Caco-2 (cell line): ENCODE data around the gene ERCC6L. TPM values are rescaled to one million over a fixed set of nuclear protein-coding genes. Genes with fewer than 3 reads are reported as not detected.
"Not testable (repeated sequence)": the region's sequence is repeated elsewhere in the genome, so short reads cannot be mapped to it uniquely, and the experiment has no call there.

ENCODE experiments used
- BruUV-seq: library from RNA; stranded (reverse); fragments of 400-500 nt; replicated peaks from 2 replicates; lab custom pipeline; 2021; lab: Mats Ljungman, UMichigan
- CTCF ChIA-PET: fragments of 300-600 bp; sonication (Branson Sonifier 250); formaldehyde crosslinking; loops from one replicate; lab custom pipeline; 2022; ENCODE audit warnings: antibody characterized with exemption; lab: Charles Lee
- POLR2A ChIA-PET: fragments of 300-600 bp; sonication (Branson Sonifier 250); formaldehyde crosslinking; loops from one replicate; lab custom pipeline; 2022; ENCODE audit warnings: antibody characterized with exemption; lab: Charles Lee
- DNase-seq, 2 experiments: peaks; one replicate each; pipeline versions ENCODE4 v3.0.0 to v3.0.0-alpha.2; 2020 to 2022
- H3K27me3 ChIP-seq: replicated peaks from 2 replicates; pipeline ENCODE4 v1.6.0; 2011; ENCODE audit warnings: low read length; ENCODE audit not compliant: control insufficient read depth, insufficient read depth
- H3K36me3 ChIP-seq: 2 replicates; pipeline ENCODE4 v1.5.1; 2011; ENCODE audit warnings: low read length; ENCODE audit not compliant: control insufficient read depth, insufficient read depth
- H3K4me1 ChIP-seq: fragments of 250-450 bp; sonication (Bioruptor Pico); 2 replicates; pipeline ENCODE4 v1.5.1; 2020; ENCODE audit warnings: mild to moderate bottlenecking
- H3K4me3 ChIP-seq: 2 replicates; pipeline ENCODE4 v1.5.1; 2011; ENCODE audit warnings: low read depth, mild to moderate bottlenecking, control low read depth, low read length
- H3K9me3 ChIP-seq: fragments of 250-450 bp; sonication (Bioruptor Pico); 2 replicates; pipeline ENCODE4 v1.5.1; 2020; ENCODE audit warnings: mild to moderate bottlenecking, moderate library complexity
- H3K27ac Mint-ChIP-seq: one replicate; pipeline ENCODE4 v1.8.0; 2022; ENCODE audit warnings: mixed read lengths; ENCODE audit not compliant: unreplicated experiment
- H3K27me3 Mint-ChIP-seq: one replicate; pipeline ENCODE4 v1.8.0; 2022; ENCODE audit warnings: mixed read lengths; ENCODE audit not compliant: insufficient read depth, unreplicated experiment
- H3K36me3 Mint-ChIP-seq: one replicate; pipeline ENCODE4 v1.8.0; 2022; ENCODE audit warnings: mild to moderate bottlenecking, mixed read lengths; ENCODE audit not compliant: insufficient read depth, unreplicated experiment
- H3K4me1 Mint-ChIP-seq: one replicate; pipeline ENCODE4 v1.8.0; 2022; ENCODE audit warnings: low read depth, mixed read lengths; ENCODE audit not compliant: unreplicated experiment
- H3K4me3 Mint-ChIP-seq: one replicate; pipeline ENCODE4 v1.8.0; 2022; ENCODE audit warnings: mild to moderate bottlenecking, moderate library complexity, mixed read lengths; ENCODE audit not compliant: unreplicated experiment
- H3K9me3 Mint-ChIP-seq: one replicate; pipeline ENCODE4 v1.8.0; 2022; ENCODE audit warnings: mixed read lengths; ENCODE audit not compliant: unreplicated experiment
- CTCF ChIP-seq, 2 experiments: fragments of 200-600 bp in 1 of 2; IDR thresholded peaks; 1 replicate in 1 of 2; 2 replicates in 1 of 2; pipeline versions ENCODE4 v1.5.1 to v1.8.0; 2011 to 2022; ENCODE audit warnings: antibody characterized with exemption in 1 of 2, control low read depth in 1 of 2, inconsistent platforms in 1 of 2, low read depth in 1 of 2, low read length in 1 of 2, mild to moderate bottlenecking in 1 of 2, moderate library complexity in 1 of 2; ENCODE audit not compliant: insufficient read depth in 1 of 2, severe bottlenecking in 1 of 2, unreplicated experiment in 1 of 2
- intact Hi-C: fragments of 100-400 bp; cut with micrococcal nuclease; formaldehyde crosslinking; loops from one replicate; pipeline ENCODE4 v1.10.0; 2022; ENCODE audit not compliant: unreplicated experiment
- total RNA-seq: library from RNA; stranded (reverse); gene quantifications from 2 replicates; pipeline ENCODE4 v1.2.3, GENCODE V29; 2022

ERCC6L gene
- total RNA-seq, 1 experiment from 2014 or later, result 9.7 TPM

DNA sequence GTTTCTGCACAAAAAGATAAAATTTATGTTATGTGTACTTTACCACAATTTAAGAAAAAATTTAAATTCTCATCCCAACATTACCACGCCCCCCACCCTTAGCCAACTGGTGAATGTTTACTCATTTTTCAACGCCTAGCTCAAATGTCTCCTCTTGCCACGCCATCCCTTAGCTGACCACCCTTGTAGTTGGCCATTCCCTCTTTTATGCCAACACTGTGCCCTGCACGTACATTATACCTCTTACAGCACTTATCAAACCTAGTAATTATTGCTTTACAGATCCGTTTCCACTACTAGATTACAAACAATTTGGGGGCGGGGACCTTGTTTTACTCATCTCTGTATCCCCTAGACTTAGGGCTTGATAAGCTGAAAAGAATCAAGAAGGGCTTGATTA is 644 bp downstream of the ERCC6L start:
- no peaks in the 10 kb centered on the region for H3K9me3 Mint-ChIP-seq
- no TSS peak for BruUV-seq
- H3K4me3 ChIP-seq, result peak overlapping the region; percentile 62
- H3K36me3 ChIP-seq, result no peaks in the 10 kb centered on the region
- peaks cover 14% of the 10 kb centered on the region for H3K36me3 Mint-ChIP-seq
- H3K27me3 ChIP-seq, result no peaks in the 10 kb centered on the region; the same call in 1 of the 2 replicates
- ChIA-PET POLR2A (interaction anchor here (0.5 to 1.3 kb wide), 10 partner anchors 8 to 872 kb away, joined by 3 to 14 read pairs (median 3); partner anchors contain the start of genes PIN4, RPS4X and RTL5), CTCF (interaction anchor here (1.0 kb wide), 2 partner anchors 39 to 220 kb away, joined by 4 read pairs; partner anchors contain the start of gene RPS4X)
- H3K9me3 ChIP-seq, result no peaks in the 10 kb centered on the region
- no peak for DNase-seq
- H3K27me3 Mint-ChIP-seq, result no peaks in the 10 kb centered on the region
- intact Hi-C loops, result loop anchor here (1.0 kb wide), 1 partner anchor 57 kb away; the partner anchor contains the start of gene PIN4
- H3K4me3 Mint-ChIP-seq, result peak overlapping the region; percentile 89
- TF ChIP-seq CTCF (IDR thresholded peaks at IDR 0.05; ENCODE audit: insufficient read depth in 1 of 2, low read depth in 1 of 2, low read length in 1 of 2, severe bottlenecking in 1 of 2, unreplicated experiment in 1 of 2), result no peak
- H3K27ac Mint-ChIP-seq, result peak overlapping the region; percentile 50
- no peaks in the 10 kb centered on the region for H3K4me1 Mint-ChIP-seq
- H3K4me1 ChIP-seq, result no peaks in the 10 kb centered on the region

DNA sequence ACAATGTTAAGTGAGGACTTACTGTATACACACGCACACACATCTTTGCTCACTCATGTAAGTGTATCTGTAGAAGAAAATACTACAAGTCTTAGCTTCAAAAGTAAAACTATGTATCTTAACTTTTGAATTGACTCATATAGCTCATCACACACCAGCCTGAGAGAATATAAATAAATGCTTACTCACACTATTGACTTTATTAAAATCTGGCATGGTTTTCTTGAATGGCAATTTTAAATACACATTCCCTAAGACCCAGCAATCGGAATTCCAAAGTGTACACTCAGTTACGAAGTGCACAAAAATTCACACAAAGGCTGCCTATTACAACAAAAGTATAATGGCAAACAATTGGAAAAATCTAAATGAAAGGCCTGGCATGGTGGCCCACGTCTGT is 2.0 kb downstream of the ERCC6L start:
- H3K4me1 Mint-ChIP-seq, result no peaks in the 10 kb centered on the region

DNA sequence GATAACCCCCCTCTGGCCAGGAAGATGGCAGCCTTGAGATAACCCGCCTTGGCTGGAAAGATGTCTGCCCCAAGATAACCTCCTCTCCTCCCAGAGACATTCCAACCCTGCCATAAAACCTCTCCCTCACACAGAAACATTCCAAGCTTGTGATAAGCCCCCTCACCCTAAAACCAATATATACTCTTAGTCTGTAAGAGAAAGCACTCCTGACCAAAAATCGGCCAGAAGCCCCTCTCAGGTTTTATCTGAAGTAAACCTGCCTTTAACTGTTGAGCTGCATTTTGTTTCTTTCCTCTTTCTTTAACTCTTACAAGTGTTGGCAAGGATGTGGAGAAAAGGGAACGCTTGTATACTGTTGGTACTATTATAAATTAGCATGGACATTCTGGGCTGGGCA is 8.5 kb downstream of the ERCC6L start:
- Histone ChIP-seq H3K9me3 (no peaks in the 10 kb centered on the region), H3K4me1 (no peaks in the 10 kb centered on the region), H3K36me3 (no peaks in the 10 kb centered on the region), H3K4me3 (no peak overlapping the region), H3K27me3 (no peaks in the 10 kb centered on the region)
- Mint-ChIP-seq H3K36me3 (peaks cover 37% of the 10 kb centered on the region), H3K4me3 (no peak overlapping the region), H3K9me3 (no peaks in the 10 kb centered on the region), H3K27ac (no peak overlapping the region), H3K4me1 (peaks cover 9% of the 10 kb centered on the region), H3K27me3 (no peaks in the 10 kb centered on the region)
- DNase-seq, result no peak
- no peak for TF ChIP-seq CTCF (IDR thresholded peaks at IDR 0.05; ENCODE audit: insufficient read depth in 1 of 2, low read depth in 1 of 2, low read length in 1 of 2, severe bottlenecking in 1 of 2, unreplicated experiment in 1 of 2)
- POLR2A ChIA-PET, result interaction anchor here (1.0 kb wide), 1 partner anchor 8 kb away, joined by 3 read pairs; the partner anchor contains the start of gene ERCC6L
- intact Hi-C loops, result no loop called here
- no TSS peak for BruUV-seq
- CTCF ChIA-PET, result no interaction called here

More for the DNA sequence above, 2.0 kb downstream of the ERCC6L start:
- Histone ChIP-seq H3K36me3 (no peaks in the 10 kb centered on the region), H3K27me3 (no peaks in the 10 kb centered on the region; the same call in 1 of the 2 replicates), H3K9me3 (no peaks in the 10 kb centered on the region), H3K4me3 (no peak overlapping the region), H3K4me1 (no peaks in the 10 kb centered on the region)
- ChIA-PET CTCF (no interaction called here), POLR2A (interaction anchor here (0.7 kb wide), 1 partner anchor 219 kb away, joined by 5 read pairs; no protein-coding TSS in a partner anchor)
- TF ChIP-seq CTCF (IDR thresholded peaks at IDR 0.05; ENCODE audit: insufficient read depth in 1 of 2, low read depth in 1 of 2, low read length in 1 of 2, severe bottlenecking in 1 of 2, unreplicated experiment in 1 of 2), result no peak
- intact Hi-C loops, result no loop called here
- DNase-seq, result no peak
- H3K27me3 Mint-ChIP-seq, result no peaks in the 10 kb centered on the region
- no peaks in the 10 kb centered on the region for H3K9me3 Mint-ChIP-seq
- peaks cover 19% of the 10 kb centered on the region for H3K36me3 Mint-ChIP-seq
- peak overlapping the region; percentile 89 for H3K4me3 Mint-ChIP-seq
- H3K27ac Mint-ChIP-seq, result no peak overlapping the region
- no TSS peak for BruUV-seq

DNA sequence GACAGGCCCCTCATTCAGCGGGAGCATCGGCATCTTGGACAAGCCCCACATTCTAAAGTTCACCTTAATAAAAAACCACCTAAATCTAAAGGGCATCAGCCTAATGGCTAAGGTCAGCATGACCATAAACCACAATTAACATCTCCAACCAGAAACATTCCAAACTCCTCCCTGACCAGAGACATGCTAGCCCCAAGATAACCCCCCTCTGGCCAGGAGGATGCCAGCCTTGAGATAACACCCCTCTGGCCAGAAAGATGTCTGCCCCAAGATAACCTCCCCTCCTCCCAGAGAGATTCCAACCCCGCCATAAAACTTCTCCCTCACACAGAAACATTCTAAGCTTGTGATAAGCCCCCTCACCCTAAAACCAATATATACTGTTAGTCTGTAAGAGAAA is 18.5 kb downstream of the ERCC6L start:
- H3K9me3 ChIP-seq, H3K4me3 Mint-ChIP-seq, H3K27ac Mint-ChIP-seq, H3K27me3 Mint-ChIP-seq, H3K36me3 Mint-ChIP-seq, H3K36me3 ChIP-seq, CTCF ChIA-PET, H3K27me3 ChIP-seq, H3K4me1 Mint-ChIP-seq, H3K4me1 ChIP-seq, POLR2A ChIA-PET, intact Hi-C loops, H3K4me3 ChIP-seq, BruUV-seq: not testable (repeated sequence)
- DNase-seq, result peak in 1 of 2 experiments; percentile 38
- H3K9me3 Mint-ChIP-seq, result peaks cover 11% of the 10 kb centered on the region
